Iris pigment epithelial cell (primary cell): ENCODE data around the gene RASA3.
A peak's percentile ranks its signal among the peaks of the same experiment; 100 is the strongest.
"Not testable (repeated sequence)": the region's sequence is repeated elsewhere in the genome, so short reads cannot be mapped to it uniquely, and the experiment has no call there.

Experiments used
- DNase-seq: peaks from one replicate; pipeline ENCODE4 v3.0.0-alpha.2; 2011; ENCODE audit warnings: low read depth

Gene RASA3

GRCh38 chr13:114000151-114001040, 132.0 kb downstream of the RASA3 start:
- no peak for DNase-seq

DNA sequence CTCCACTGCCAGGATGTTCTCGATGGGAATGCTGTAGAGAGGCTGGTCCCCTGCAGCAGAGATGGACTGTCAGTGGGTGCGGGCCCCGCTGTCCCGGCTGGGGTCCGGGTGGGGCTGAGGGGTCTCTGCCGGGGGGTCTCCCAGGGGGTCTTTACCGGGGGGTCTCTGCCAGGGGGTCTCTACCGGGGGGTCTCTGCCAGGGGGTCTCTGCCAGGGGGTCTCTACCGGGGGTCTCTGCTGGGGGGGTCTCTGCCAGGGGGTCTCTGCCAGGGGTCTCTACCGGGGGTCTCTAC, 132.9 kb downstream of the RASA3 start:
- DNase-seq: no peak

DNA sequence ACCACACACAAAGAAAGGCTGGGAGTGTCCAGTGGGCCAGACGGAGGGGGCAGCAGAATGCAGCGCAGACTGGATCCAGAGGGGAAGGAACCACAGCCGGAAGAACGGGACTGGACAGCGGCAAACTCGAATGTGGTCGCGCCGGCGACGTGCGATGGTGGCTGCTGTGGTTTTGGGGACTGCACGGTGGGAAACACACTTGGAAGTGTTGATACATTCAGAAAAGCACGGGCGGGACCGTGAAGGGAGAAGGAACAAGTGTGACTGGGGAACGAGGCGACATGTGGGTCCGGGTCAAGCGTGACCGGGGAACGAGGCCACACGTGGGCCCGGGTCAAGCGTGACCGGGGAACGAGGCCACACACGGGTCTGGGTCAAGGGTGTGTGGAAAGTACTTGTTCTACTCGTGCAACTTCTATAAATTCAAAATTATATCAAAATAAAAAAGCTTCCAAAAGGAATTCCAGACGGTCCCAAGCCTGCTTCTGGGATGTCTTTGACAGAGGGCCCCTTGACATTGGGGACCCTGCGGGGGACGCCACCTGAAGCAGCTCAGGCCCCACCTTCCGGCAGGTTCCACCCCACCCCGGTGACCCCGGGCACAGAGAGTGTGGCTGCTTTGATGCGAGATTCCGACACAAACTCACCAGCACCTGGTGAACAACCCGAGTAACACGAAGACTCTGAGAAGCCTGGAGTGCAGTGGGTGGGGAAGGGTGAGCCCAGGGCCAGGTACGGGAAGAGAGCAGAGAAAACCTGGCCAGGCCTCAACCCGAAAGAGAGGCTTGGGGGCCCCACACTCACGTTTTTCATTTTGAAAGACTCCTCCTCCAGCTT, 133.4 kb downstream of the RASA3 start:
- no peak for DNase-seq

- peak; percentile 26 for DNase-seq
These were observed 134.3 kb downstream of the RASA3 start for GRCh38 chr13:113997845-113998751.

DNA sequence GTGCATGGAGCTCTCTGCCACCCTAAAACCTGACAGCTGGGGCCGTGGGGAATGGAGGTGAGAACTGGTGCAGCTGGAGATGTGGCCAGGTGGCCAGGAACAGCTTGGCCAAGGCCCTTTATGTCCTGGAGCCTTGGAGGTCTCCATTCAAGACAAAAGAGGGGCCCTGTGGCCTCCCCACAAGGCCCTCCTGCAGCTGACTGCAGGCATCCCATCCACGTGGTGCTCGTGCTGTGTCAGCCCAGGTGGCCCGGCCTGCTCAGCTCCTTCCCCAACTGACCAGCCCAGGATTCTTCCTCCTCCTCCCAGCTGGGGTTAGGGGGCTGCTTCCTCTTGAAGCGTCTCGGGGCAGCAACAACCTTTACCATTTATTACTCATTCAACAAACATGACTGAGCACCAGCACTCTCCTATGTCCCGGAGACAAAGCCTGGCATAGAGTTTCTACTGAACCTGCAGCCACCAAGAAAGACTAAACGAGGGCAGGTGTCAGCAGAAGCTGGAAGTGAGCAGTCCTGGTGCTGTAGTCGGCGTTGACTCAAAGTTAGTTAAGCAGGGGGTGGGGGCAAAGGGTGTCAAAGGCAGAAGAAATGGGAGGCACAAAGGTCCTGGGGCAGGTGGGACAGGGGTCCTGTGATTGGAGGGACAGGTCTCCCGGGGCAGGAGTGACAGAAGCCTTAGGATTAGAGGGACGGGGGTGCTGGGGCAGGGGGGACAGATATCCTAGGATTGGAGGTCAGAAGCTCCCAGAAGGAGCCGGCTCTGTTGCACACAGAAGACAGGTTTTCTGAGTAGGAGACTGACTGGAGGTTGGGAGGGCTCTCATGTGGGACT, 135.3 kb downstream of the RASA3 start:
- no peak for DNase-seq

DNA sequence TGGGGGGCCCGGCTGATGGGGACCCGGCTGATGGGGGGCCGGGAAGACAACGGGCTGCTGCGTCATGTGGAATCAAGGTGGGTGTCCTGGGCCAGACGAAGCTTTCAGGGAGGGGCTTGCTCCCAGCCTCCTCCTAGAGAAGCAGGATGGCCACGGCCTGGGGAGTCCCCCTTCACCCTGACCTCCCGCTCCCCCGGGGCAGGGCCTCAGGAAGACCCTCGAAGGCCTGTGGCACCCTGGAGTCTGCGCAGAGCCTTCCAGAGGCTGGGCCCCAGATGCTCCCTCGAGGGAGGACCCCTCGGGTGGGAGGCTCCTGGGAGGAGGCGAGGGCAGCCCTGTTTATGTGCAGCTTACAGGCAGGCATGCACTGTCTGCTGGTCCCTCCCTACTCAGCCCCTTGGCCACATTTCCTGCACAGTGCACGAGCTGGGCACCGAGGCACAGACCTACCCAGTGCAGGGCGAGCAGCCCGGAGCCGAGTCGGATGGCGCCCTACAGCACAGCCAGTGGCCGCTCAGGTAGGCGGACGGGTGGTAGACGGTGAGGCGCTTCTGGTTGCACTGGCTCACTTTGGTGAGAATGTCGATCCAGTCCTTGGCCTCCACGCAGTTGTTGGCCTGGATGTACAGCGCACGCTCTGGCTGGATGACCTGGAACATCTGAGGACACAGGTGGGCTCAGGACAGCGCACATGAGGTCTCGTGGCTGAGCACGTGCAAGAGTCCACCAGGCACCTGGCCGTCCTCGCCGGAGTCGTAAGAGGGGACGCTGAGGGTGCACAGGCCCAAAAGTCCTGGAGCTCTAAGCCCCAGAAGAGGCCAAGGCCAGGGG, 136.1 kb downstream of the RASA3 start:
- no peak for DNase-seq

DNA sequence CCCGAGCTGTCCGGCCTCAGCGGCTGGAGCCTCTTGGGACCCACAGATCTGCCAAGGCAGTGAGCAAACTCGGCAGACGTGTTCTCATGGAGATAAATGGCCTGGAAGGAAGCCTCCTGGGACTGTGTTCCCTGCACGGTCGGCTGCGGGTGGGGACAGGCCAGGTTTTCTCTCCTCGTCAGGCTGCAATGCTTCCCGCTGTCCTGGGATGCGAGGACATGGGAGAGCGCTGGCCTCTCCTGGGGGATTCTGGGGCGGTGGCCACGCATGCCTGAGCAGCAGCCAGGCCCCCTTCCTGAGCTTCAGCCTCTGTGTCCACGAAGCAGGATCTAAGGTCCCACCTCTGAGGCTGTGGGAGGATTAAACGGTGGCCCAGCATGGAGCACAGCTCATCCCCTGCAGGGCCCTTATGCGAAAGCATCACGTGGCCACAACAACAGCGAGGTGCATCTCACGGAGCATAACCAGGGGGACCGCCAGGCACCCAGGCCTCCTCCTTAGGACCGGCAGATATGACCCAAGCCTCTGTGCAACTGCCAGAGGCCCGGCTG, 137.3 kb downstream of the RASA3 start:
- DNase-seq: no peak

GRCh38 chr13:113992276-113993005, 140.0 kb downstream of the RASA3 start:
- no peak for DNase-seq

DNA sequence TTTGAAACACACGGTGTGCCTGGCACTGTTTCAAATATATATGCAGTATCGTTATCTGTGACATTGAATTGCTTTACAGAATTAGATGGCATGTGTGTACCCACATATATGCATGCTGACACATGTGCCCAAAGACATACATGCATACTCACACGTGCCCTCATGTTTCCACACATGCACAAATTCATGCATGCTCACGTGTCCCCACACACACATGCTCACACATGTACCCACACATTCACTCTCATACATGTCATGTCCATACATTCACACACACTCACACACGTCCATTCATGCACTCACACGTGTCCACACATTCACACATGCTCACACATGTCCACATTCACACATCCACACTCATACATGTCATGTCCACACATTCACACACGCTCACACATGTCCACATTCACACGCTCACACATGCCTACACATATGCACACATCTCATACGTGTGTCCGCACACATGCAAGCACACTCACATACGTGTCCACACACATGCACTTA, 140.7 kb downstream of the RASA3 start:
- DNase-seq: no peak

GRCh38 chr13:113991191-113991669, 141.2 kb downstream of the RASA3 start:
- DNase-seq: no peak

GRCh38 chr13:113990321-113990837, 142.0 kb downstream of the RASA3 start:
- DNase-seq: no peak

- DNase-seq: no peak
These were observed 142.7 kb downstream of the RASA3 start for GRCh38 chr13:113989585-113990300.

GRCh38 chr13:113988859-113989258, 143.6 kb downstream of the RASA3 start:
- DNase-seq: not testable (repeated sequence)

GRCh38 chr13:113982296-113982661, 150.1 kb downstream of the RASA3 start:
- DNase-seq: no peak

- DNase-seq: no peak
These were observed 150.7 kb downstream of the RASA3 start for GRCh38 chr13:113981611-113982295.

DNA sequence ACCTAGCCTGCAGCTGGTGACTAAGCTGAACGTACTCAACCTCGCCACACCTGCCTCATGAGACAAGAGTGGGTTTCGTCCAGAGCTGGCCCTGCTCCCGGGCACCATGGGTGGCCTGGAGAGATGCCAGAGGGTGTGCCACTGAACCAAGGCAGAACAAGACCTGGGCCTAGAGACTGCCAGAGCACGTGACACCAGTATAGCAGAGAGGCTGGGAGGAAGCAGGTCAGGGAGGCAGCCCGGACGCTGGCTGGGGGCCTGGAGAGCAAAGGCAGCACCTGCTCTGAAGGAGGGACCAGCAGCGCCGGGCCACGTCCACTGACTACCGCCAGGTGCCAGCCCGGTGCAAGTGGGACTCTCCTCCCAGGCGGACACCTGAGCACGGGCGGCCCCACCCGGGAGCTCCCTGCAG, 151.2 kb downstream of the RASA3 start:
- peak; percentile 34 for DNase-seq

DNA sequence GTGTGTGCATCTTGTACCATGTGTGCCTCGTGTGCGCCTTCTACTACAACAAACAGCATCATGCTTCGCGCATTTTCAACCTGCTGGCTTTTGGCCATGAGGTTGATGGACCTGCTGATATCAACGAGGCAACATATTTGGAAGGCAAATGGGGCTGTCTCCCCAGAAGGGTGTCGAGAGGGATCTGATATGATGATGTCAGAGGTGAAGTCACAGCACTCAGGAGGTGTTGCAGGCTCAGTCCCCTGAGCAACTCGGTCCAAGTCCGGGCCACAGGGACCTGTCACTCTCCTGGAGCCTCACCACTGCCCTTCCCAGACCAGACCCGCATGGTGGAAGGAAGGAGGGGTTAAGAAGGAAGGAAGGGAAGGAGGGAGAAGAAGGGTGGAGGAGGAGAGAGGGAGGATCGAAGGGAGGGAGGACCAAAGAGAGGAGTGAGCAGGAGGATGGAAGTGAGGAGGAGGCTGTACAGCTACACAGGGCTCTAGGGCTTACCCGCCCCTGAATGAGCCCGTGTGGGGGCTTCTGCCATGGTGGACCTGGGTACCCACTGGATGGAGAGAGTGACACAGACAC, 151.8 kb downstream of the RASA3 start:
- no peak for DNase-seq
